Neural cell (in vitro differentiated cells): Measurements from ENCODE around the gene TBRG1.

Experiments
- CTCF ChIP-seq: fragments of 450-650 bp; IDR thresholded peaks from 2 replicates; pipeline ENCODE4 v1.5.1; 2014; ENCODE audit warnings: antibody characterized with exemption, mild to moderate bottlenecking, moderate library complexity; ENCODE audit not compliant: poor library complexity, severe bottlenecking
- EP300 ChIP-seq: fragments of 450-650 bp; conservative IDR thresholded peaks from 2 replicates; pipeline ENCODE4 v1.6.1; 2014; ENCODE audit warnings: antibody characterized with exemption, mild to moderate bottlenecking, moderate library complexity; ENCODE audit not compliant: poor library complexity, severe bottlenecking
- EZH2 ChIP-seq: fragments of 200-600, 300-800 bp; shearing (Covaris generic), sonication (generic); IDR thresholded peaks from 2 replicates; pipeline ENCODE4 v1.6.1; 2014; ENCODE audit warnings: antibody characterized with exemption, low read length, borderline replicate concordance, mild to moderate bottlenecking; ENCODE audit not compliant: insufficient read depth, poor library complexity, severe bottlenecking
- POLR2AphosphoS5 ChIP-seq: IDR thresholded peaks from 2 replicates; pipeline ENCODE4 v1.6.1; 2012
- RAD21 ChIP-seq: fragments of 450-650 bp; conservative IDR thresholded peaks from 2 replicates; pipeline ENCODE4 v1.6.1; 2014; ENCODE audit warnings: antibody characterized with exemption, mild to moderate bottlenecking, moderate library complexity
- REST ChIP-seq: IDR thresholded peaks from 2 replicates; pipeline ENCODE4 v1.6.1; 2012; ENCODE audit warnings: borderline replicate concordance
- SMC3 ChIP-seq: fragments of 450-650 bp; conservative IDR thresholded peaks from 2 replicates; pipeline ENCODE4 v1.6.1; 2014; ENCODE audit warnings: antibody characterized with exemption, mild to moderate bottlenecking, moderate library complexity; ENCODE audit not compliant: poor library complexity
- TAF1 ChIP-seq: IDR thresholded peaks from 2 replicates; pipeline ENCODE4 v1.6.1; 2012; ENCODE audit warnings: low read depth

GRCh38 chr11:124584681-124585372, 37.8 kb upstream of the TBRG1 start:
- TF ChIP-seq CTCF = no peak
- TF ChIP-seq RAD21 = no peak
- TF ChIP-seq EZH2 = no peak
- no peak for TF ChIP-seq REST
- TF ChIP-seq POLR2AphosphoS5 = no peak
- TF ChIP-seq EP300 = no peak
- no peak for TF ChIP-seq TAF1
- TF ChIP-seq SMC3 = no peak
